Ascending aorta (tissue), 2 donors: ENCODE measurements around the gene ELFN1. TPM values are rescaled to one million over a fixed set of nuclear protein-coding genes. Genes with fewer than 3 reads are reported as not detected.

ENCODE experiments used
- DNase-seq, 2 donors: peaks; one replicate each; pipeline ENCODE4 v3.0.0-alpha.2; 2019; ENCODE audit warnings: low spot score in 2 of 2
- H3K27ac ChIP-seq, 2 donors: fragments of 200-600 bp; sonication (generic); one replicate each; pipeline ENCODE4 v1.5.1; 2016 to 2017; ENCODE audit warnings: mild to moderate bottlenecking in 1 of 2
- H3K27me3 ChIP-seq: fragments of 200-600 bp; sonication (generic); one replicate; pipeline ENCODE4 v1.5.1; 2017
- H3K36me3 ChIP-seq, 2 donors: fragments of 200-600 bp; sonication (generic); one replicate each; pipeline ENCODE4 v1.5.1; 2016
- H3K4me1 ChIP-seq, 2 donors: fragments of 200-600 bp; sonication (generic); one replicate each; pipeline ENCODE4 v1.5.1; 2016 to 2017; ENCODE audit warnings: mild to moderate bottlenecking in 1 of 2
- H3K4me3 ChIP-seq, 2 donors: fragments of 200-600 bp; sonication (generic); one replicate each; pipeline ENCODE4 v1.5.1; 2016 to 2017; ENCODE audit warnings: mild to moderate bottlenecking in 1 of 2
- H3K9me3 ChIP-seq, 2 donors: fragments of 200-600 bp; sonication (generic); one replicate each; pipeline ENCODE4 v1.5.1; 2016
- intact Hi-C: fragments of 100-400 bp; cut with DNase I; formaldehyde crosslinking; loops from one replicate; pipeline ENCODE4 v1.15.1; 2023
- total RNA-seq: library from RNA; depleted of rRNA; stranded (reverse); fragments of >200 nt; gene quantifications from one replicate; pipeline ENCODE4 v1.1.0, GENCODE V29; 2016
- TF ChIP-seq, protein P1 (sequence below), 3 experiments: fragments of 200-600 bp in 2 of 3; fragments of 450-650 bp in 1 of 3; sonication (generic) in 2 of 3; IDR thresholded peaks; one replicate each; pipeline ENCODE4 v1.5.1; 2016 to 2019; ENCODE audit warnings: antibody characterized with exemption in 3 of 3, mild to moderate bottlenecking in 1 of 3, moderate library complexity in 1 of 3

ELFN1 gene
- total RNA-seq, 1 donor from 2014 or later: 7.3 TPM

DNA sequence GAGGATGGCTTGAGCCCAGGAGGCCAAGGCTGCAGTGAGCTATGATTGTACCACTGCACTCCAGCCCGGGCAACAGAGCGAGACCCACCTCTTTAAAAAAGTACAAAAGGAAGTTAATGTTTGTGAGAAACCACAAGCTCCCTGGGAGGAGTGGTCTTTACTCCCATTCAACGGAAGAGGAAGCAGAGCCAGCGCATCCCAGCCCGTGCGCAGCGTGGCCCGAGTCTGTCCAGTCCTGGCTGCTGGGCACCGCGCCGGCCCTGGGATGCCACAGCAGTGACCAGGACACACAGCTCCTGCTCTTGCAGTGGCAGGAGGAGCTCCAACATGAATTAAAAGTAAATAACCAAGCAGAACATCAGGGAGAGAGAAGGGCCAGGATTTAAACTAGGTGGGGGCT is 68.4 kb downstream of the ELFN1 start:
- Histone ChIP-seq H3K9me3 (no peaks in the 10 kb centered on the region), H3K4me1 (no peaks in the 10 kb centered on the region), H3K27ac (no peak overlapping the region), H3K27me3 (no peaks in the 10 kb centered on the region), H3K36me3 (no peaks in the 10 kb centered on the region), H3K4me3 (no peak overlapping the region)
- intact Hi-C loops: no loop called here
- TF ChIP-seq, protein P1, sequence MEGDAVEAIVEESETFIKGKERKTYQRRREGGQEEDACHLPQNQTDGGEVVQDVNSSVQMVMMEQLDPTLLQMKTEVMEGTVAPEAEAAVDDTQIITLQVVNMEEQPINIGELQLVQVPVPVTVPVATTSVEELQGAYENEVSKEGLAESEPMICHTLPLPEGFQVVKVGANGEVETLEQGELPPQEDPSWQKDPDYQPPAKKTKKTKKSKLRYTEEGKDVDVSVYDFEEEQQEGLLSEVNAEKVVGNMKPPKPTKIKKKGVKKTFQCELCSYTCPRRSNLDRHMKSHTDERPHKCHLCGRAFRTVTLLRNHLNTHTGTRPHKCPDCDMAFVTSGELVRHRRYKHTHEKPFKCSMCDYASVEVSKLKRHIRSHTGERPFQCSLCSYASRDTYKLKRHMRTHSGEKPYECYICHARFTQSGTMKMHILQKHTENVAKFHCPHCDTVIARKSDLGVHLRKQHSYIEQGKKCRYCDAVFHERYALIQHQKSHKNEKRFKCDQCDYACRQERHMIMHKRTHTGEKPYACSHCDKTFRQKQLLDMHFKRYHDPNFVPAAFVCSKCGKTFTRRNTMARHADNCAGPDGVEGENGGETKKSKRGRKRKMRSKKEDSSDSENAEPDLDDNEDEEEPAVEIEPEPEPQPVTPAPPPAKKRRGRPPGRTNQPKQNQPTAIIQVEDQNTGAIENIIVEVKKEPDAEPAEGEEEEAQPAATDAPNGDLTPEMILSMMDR (IDR thresholded peaks at IDR 0.05): no peak
- no peak for DNase-seq

DNA sequence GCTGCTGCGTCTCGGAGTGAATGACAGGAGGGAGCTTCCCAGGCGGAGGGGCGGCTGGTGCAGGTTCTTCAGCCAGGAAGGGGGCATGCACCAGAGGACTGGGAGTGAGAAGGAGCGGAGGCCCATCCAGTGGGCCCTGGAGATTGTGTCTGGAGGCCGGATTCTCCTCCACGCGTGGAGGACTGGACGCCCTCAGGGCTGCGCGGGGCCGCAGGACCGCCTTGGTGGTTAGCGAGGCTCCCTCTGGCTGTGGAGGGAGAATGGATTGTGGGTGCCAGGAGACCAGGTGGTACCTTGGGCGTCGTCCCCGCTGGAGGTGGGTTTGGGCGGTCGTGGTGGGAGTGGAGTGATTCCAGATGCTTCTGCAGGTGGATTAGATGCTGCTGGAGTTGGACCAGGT is 68.9 kb downstream of the ELFN1 start:
- TF ChIP-seq, protein P1 (IDR thresholded peaks at IDR 0.05): no peak
- no peak overlapping the region for H3K4me3 ChIP-seq
- H3K9me3 ChIP-seq: no peaks in the 10 kb centered on the region
- no peak for DNase-seq
- H3K4me1 ChIP-seq: no peaks in the 10 kb centered on the region
- intact Hi-C loops: no loop called here
- no peaks in the 10 kb centered on the region for H3K27me3 ChIP-seq
- H3K27ac ChIP-seq: no peak overlapping the region
- no peaks in the 10 kb centered on the region for H3K36me3 ChIP-seq

DNA sequence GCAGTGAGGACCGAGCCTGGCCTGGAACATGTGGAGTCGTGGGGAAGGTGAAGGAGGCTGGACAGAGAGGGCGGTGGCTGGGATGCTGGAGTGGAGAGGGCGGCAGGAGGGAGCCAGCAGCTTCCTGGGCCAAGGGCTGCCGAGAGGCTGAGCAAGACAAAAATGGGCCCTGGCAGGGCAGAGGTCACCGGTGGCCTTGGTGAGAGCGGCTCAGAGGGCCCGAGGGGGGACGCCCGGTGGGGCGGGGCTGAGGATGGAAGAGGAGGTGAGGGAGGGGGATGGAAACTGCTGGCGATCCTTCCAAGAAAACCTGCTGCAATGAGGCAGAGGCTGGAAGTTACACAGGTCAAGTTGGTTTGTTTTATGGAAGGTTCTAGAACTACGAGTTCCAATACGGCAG is 69.5 kb downstream of the ELFN1 start:
- DNase-seq: no peak
- no peak overlapping the region for H3K27ac ChIP-seq
- TF ChIP-seq, protein P1 (IDR thresholded peaks at IDR 0.05): no peak
- intact Hi-C loops: no loop called here
- H3K9me3 ChIP-seq: no peaks in the 10 kb centered on the region
- no peak overlapping the region for H3K4me3 ChIP-seq
- no peaks in the 10 kb centered on the region for H3K27me3 ChIP-seq
- H3K36me3 ChIP-seq: no peaks in the 10 kb centered on the region
- H3K4me1 ChIP-seq: no peaks in the 10 kb centered on the region

DNA sequence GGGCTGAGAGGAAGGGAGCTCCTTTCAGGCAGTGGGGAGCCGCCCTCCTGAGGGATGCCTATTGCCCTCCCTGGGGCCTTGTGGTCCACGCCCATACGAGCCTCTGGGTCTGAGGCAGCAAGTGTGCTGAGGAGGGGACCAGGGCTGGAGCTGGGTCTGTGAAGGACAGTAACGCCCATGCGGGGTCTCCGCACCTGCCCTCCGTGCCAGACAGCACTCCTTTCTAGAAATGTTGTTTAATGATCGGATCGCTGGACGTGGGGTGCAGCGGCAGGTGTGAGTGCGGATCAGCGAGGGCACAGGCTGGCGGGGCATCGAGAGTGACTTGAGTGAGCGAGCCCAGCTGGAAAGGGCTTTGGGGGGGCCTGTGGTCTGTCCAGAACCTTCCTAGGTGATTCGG is 70.1 kb downstream of the ELFN1 start:
- no peaks in the 10 kb centered on the region for H3K27me3 ChIP-seq
- intact Hi-C loops: no loop called here
- H3K4me1 ChIP-seq: no peaks in the 10 kb centered on the region
- no peaks in the 10 kb centered on the region for H3K9me3 ChIP-seq
- H3K27ac ChIP-seq: no peak overlapping the region
- no peaks in the 10 kb centered on the region for H3K36me3 ChIP-seq
- TF ChIP-seq, protein P1 (IDR thresholded peaks at IDR 0.05): no peak
- no peak overlapping the region for H3K4me3 ChIP-seq
- no peak for DNase-seq

DNA sequence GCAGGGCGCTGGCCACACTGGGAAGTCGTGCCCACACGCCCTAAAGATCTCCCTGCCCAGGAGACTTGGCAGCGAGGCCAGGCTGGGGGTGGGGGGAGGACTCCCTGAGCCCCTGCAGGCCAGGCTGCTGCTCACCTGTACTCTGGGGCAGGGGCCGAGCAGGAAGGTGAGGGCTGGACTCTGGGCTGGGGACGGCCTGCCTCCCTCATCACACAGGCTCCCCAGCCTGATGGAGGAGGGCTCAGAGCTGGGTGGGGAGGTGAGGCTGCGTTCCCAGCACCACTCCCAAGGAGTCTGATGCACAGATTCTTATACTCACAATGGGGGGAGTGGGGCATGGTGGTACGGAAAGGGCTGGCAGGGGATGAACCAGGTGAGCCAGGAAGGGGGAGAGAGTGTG is 71.2 kb downstream of the ELFN1 start:
- H3K4me3 ChIP-seq: no peak overlapping the region
- intact Hi-C loops: no loop called here
- no peaks in the 10 kb centered on the region for H3K27me3 ChIP-seq

More for the DNA sequence above, 71.2 kb downstream of the ELFN1 start:
- no peaks in the 10 kb centered on the region for H3K36me3 ChIP-seq
- DNase-seq: no peak
- no peaks in the 10 kb centered on the region for H3K9me3 ChIP-seq
- no peak overlapping the region for H3K27ac ChIP-seq
- H3K4me1 ChIP-seq: no peaks in the 10 kb centered on the region
- TF ChIP-seq, protein P1 (IDR thresholded peaks at IDR 0.05): no peak
